NCI-H2081 (cell line): Measurements from ENCODE around the gene SDK2.

Experiments used
- DNase-seq, 2 experiments: peaks; one replicate each; lab custom pipeline; 2025; lab: John Stamatoyannopoulos, UW

The SDK2 gene

DNA sequence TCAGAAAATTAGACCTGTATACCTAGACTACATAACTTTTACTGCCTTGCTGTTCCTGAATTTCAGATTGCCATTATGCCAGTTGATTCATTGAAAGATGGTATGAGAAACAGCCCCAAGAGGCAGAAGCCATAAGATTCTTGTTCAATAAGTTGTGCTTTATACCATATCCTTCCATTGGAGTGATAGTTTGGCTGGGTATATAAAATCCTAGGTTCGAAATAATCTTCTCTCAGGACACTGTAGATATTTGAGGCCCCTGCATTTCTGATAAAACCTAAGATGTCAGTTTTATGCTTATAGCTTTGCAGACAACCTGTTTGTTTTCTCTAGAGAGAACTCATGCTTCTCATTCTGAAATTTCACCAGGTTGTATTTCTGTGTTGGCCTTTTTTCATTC lies 9.6 kb upstream of the SDK2 start:
- DNase-seq = no peak

DNA sequence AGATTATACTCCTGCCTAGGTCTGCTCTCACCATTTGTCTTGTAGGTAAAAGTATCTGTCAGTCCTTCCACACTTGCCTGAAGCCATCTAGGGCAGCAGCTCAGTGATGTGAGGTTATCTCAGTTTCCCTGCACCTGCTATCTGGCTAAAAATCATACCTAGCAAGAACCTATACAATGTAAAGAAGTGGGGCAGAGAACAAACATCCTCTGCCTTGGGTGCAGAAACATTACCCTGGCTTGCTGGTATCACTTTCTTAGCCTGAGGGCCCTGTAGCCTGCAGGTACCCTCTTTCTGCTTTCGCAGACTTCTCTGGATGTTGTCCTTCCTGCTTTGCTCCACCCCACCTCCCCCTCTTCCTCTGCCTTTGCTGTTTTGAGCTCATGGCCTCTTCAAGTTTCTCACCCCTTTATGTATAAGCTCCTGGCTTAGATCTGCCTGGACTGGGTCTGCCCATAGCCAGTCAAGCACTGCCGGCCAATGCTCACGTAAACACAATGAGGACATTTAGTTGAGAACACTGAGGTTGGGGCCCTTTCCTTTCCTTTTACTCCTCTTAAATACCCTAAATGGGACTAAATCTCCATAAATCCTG lies 8.7 kb upstream of the SDK2 start:
- no peak for DNase-seq

DNA sequence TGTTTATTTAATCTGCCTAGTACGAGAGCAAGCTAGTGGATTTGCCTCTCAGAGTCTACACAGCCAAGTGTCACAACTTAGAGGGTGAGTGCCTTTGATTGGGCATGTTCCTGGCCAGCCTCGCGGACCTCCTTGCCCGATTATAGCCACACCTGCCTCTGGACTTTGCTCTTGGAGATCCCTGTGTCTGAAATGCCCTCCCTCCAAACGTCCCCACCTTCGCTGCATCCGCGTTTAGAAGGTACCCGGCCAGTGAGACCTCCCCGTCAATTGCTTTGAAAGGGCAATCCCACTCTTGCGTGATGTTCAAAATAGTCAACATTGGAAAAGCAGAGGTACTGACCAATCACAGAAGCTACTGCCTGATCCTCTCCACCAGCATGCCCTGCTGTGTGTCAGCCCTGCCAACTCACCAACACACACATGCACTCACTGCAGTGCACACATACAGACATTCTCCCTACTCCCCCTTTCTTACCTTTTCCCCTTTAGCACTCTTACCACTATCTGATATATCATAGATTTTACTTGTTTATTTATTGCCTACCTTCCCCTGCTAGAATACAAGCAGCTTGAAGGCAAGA lies 6.5 kb upstream of the SDK2 start:
- DNase-seq = no peak

DNA sequence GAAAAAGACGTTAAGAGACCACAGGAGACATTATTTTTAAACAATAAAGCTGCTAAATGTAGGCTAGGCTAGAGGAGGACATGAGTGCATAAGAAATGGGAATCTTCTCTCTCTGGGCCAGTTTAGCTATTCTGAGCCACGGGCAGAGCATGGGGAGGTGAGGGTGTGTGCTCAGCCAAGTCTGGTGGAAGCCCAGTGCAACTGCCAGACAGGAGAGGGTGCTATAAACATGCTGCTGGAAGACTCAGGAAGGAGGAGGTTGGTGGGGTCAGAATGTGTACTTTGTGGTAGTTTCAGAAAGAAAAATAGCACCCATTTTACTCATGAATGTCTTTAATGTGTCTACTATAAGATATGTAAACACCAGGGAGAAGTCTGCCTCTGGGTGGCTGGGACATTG lies 5.9 kb upstream of the SDK2 start:
- DNase-seq = peak; percentile 48 to 67

DNA sequence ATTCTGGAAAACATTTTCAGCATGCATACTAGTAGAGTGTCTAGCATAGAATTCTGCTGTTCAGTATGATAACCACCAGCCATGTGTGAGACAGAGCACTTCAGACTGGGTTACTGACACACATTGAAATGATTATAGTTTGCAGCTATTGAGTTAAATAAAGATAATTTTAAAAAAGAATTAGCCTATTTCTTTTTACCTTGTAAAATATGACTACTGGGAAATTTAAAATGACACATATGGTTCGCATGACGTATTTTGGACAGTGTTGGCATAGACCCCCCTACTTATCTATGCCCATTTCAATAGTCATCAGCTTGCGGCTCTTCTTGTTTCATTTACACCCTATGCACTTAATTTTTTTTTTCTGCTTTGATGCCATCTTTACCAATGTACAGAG lies 4.7 kb upstream of the SDK2 start:
- DNase-seq = no peak

DNA sequence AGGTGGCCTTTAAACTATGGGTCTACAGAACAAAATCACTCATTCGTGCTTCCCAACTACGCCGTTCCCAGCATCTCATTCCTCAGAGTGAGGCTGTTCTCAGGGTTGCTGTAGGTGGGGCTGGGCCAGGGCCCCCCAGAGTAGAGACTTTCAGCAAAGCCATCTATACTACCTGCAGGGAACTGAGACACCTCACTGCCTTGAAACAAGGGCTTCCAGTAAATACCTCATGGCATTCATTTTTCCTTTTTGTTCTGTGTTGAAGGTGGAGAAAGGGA lies 4.2 kb upstream of the SDK2 start:
- DNase-seq = no peak

DNA sequence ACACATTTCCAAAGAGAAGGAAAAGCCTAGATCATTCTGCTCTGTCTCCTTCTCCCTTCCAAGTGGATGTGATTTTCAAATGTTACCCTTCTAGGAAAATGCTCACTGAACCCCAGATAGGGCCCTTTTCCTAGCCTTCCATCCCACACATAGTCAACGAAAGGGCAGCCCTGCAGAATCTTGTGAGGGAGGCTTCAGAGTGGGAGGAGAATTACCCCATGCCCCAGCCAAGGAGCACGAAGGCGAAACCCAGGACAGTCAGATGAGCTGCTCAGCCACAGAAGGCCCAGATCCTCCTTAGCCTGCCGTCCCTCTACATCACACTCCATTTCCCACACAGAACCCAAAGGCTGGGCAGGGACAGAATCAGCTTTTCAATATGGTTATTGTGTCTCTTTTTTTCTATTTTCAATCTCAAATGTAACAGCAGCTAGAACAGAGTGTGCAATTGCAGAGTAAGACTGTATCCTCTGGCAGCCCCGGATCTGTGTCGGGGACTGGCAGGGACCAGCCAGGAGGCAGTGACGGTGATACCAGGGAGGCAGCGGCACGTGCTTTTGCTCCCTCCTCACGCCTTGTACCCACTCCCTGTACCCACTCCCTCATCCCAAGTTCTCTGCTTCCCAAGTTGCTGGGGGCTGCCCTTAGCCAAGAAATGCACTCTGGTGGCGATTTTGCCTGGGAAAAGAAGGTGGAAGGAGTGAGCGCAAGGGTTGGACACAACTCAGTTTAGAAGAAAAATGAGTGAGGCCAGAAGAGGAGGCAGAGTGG lies 3.7 kb upstream of the SDK2 start:
- no peak for DNase-seq

DNA sequence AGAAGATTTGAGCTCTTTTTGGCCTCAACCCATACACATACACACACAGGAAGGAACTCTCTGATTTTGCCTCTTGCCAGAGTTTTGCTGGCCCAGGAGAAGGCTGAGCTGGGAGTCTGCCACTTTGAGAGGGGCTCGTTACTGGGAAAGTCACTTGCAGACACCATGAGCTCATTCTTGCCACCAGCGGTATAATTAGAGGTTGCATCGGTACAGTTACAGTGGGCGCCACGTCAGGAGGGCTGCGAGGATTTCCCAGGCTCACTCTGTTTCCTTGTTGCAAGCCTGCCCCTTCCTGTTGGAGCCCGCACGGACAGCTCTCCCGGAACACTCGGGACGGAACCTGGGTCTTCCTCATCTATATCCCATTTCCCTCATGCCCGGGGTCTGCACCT lies 3.1 kb upstream of the SDK2 start:
- DNase-seq = no peak

DNA sequence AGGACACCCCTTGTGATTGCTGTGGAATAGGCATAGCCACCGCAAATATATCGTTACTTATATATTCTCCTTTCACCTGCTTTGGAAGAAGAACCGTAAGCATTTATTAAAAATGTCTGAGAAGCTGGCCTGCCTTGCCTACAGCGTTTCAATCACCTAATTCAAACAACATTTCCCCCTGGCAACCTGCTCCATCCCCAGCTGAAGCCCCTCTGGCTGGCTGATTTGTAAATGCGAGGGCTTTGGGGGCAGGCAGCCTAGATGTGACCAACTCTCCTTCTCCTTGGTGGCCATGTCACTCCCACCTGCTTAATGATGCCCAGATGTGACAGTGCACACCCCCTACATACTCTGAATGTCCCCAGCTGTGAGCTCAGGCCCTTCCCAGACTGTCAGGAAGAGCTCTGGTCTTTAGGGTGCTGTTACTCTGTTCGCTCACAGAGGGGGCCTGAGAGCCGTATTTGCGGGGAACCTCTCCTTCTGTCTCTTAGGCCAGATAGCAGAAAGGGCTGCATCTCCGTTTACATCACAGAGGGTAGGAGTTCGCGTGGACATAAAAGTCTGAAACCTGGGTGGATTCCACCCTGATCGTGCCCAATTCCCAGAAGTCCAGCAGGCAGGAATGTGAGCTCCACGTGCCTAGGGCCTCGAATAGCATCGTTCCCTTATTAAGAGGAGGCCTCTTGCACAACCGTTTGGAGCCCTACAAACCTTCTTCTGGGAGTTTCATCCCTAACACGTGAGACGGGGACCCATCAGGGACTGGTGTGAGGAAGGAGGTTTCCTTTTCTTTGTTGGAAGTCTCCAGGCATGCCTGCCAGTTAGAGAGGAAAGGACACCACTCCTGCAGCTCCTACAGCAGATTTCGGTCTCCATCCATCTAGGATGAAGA lies 2.4 kb upstream of the SDK2 start:
- peak; percentile 3 to 40 for DNase-seq

DNA sequence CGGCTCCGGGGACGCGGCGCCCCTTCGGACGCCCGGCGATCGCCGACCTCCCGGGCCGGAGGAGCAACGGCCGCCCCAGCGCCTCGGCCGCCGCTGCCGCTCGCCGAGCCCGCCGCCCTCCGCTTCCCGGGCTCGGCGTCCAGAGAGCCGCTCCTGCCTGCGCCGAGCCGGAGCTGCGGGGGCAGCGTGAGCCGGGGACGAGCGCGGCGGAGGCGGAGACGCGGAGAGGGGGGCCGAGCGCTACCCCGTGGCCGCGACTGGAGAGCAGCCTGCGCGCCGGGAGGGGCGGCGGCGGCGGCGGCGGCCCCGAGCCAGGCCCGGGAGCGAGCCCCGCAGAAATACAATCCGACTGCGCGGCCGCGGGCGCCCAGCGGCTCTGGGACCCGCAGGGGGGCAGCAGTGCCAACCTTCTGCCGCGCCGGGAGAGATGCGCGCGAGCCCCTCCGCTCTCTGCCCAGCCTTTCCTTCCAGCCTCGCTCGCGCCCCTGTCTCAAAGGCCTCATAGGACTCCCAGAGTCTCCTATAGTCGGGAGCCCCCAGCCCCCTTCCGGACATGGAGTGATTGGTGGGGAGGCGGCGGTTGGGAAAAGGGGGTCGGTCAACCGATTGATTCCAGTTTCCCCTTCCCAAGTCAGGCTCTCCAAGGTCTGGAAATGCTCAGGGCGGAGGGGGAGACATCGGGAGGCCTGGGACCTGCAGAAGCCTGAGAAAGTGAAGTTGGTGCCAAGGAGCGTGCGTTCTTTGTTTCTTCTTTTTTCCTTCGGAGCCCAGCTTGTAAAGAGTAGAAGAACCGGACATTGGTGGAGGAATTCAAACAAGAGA lies 1.0 kb upstream of the SDK2 start:
- DNase-seq = peak; percentile 82

DNA sequence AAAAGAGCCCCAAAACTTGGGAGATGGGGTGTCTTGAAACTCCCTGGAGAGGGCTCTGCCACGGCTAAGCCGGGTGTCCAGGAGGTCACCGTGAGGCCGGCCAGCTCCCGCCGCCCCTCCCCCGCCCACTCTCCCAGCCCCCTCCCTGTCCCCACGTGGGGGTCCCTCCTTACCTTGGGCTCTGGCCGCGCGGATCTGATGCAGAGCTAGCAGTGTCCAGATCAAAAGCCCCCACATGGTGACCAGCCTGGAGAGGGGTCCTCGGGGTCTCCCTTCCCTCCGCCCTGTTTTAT lies 447 bp downstream of the SDK2 start:
- DNase-seq = no peak

DNA sequence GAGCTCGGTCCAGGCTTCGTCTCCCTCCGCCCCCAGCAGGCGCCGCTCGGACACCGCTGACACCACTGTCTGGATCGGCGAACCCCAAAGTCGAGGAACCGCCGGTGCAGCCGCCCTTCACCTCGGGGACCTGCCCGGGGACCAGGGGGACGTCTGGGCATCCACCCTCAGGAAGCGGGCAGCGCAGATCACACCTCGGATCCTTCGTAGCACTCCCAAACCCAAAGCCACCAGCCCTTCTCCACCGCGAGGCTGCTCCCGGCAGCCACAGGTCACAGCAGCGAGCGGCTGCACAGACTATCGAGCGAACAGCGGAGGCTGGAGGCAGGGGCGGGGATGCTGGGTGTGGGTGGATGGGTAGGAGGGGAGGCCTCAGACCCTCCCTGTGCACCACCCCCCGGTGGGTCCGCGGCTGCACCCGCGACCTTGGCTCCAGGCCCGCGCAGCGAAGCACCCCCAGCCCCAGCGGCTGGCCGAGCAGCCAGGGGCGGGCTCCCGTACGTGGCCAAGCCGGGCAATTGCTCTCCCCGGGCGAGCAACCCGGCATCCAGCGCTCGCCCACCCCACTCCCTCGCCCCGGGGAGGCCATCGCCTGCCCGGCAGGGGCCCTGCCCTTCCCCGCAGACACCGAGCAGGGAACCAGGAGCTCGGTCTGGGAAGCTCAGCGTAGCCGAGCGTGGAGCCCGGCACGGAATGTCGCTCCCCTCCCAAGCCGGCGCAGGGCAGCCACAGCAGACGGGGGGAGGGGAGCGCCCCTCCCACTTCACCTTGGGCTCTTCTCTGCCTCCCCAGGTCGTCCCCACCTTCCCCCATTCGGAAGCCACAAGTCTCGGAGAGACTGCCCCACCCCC lies 1.0 kb downstream of the SDK2 start:
- DNase-seq = peak; percentile 37 to 73

DNA sequence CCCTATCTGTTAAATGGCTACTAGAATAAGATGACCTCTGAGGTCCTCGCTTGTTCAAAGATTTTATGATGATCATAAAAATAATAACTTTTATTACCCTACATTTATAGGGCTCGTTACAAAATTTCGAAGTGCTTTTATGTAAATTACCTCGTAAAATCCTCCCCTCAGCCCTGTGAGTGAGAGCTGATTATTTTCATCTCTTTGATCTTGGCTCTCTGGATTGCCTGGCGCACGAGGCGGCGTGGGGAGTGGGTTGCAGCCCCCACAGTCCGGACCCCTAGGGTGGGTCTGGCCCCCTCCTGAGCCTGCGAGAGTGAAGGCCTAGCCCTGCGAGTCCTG lies 1.6 kb downstream of the SDK2 start:
- no peak for DNase-seq

DNA sequence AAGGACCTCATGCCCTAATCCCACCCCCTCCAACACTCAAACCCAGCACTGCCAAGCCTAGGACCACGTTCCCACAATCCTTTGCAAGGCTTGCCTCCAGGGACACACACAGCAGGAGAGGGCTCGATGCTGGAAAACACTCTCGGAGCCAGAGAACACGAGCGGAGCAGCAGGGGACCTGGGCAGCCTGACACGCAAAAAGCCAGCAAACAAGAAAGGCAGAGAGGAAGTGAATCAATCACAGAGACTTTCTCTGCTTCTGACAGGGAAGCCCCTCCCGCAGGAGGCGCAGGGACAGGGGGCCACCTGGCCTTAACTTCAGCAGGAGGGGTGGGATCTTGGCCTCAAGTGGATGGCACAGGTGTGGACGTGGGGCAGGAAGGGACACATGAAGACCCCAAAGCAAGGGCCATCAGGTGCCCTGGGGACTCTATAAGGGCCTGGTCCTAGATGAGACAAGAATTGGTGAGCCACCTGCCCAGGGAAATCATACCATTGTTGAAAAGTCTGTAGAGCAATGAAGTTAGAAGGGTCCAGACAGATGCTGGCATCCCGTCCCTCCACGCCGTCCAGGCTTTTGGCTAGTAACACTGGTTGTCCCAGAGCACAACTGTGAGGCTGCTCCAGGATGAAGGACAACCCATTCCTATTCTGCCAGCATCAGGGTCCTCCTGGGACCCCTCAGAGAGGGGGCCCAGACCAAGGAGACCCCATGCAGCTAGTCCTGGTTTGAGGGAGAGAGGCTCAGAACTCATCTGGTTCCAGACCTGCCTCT lies 2.2 kb downstream of the SDK2 start:
- peak; percentile 72 to 88 for DNase-seq

DNA sequence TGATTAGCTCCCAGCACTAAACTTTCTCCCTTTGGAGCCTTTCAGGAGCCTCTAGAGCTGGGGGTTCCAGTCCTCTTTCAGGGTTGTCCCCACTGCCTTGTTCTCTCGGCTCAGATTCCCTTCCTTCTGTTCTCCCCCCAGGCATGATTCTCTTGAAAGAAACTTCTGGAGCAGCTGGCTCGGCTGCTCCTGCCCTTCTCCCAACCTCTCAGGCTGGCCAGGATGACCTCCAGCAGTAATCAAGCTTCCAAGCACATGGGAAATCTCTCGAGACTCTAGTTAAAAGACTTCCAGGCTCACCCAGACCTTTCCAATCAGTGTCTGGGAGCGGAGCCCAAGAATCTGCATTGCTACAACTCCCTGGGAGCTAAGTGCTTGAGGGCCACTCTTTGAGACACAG lies 3.6 kb downstream of the SDK2 start:
- peak in 1 of 2 experiments; percentile 23 for DNase-seq

DNA sequence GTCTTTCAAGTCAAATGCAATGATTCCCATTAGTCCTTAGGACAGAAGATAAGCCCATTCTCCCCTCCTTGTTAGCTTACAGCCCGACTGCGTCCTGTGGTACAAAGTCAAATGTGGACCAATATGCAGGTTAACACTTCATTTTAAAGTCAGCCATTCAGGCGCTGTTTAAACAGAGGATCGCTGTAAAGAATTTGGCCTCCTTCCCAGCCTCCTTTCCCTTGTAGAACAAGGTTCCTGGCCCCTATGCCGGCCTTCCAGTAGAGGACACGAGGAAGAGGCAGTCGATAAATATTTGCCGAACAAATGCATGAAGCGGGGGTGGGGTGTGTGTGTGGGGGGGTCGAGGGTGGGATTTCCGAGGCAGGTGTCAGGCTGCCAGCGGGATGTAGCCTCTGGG lies 4.3 kb downstream of the SDK2 start:
- peak; percentile 59 to 88 for DNase-seq

DNA sequence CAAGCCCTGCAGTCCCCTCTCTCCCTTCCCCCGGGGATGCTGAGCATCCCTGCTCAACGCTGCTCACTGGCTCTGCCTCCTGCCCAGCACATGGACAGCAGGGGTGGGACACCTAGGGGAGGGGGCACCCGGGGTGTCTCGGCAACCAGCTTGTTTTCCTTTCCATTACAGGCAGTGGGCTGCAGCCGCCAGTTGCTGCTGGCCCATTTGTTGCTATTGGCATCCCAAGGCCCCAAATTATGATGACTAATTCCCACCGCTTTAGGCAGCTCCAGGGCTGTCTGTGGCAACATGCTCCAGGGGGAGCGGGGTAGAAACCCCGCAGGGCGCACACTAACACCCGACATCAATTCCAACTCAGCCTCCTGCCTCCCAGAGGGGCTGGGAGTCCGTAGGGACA lies 4.9 kb downstream of the SDK2 start:
- DNase-seq = peak; percentile 74 to 90

DNA sequence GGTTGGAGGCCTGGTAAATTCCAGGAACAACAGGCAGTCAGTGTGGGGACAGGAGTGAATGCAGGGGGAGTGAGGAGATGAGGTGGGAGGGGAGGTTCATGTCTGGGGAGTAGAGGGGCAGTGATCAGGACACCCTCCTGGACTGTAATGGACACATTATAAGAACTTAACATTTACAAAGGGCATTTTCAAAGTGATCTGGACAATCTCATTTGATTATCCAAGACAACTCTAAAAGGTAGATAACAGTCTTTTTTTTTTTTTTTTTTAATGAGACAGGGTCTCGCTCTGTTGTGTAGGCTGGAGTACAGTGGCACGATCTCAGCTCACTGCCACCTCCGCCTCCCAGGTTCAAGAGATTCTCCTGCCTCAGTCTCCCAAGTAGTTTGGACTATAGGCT lies 5.7 kb downstream of the SDK2 start:
- no peak for DNase-seq

DNA sequence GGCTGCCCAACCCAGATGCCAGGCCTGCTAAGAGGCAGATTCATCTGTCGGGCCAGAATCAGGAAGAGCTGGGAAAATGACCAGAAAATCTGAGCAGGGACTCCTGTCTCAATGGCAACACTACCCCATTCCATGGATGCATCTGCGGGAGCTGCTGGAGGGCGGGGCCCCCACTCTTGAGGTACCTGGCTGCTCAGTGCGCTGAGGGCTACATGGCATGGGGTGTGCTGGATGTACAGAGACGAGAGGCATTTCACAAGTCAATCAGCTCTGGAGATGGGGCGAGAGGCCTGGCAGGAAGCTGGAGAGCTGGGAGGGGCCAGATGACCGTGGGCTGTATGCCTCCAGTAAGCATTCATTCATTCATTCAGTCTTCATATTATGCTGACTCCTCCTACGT lies 6.4 kb downstream of the SDK2 start:
- no peak for DNase-seq

DNA sequence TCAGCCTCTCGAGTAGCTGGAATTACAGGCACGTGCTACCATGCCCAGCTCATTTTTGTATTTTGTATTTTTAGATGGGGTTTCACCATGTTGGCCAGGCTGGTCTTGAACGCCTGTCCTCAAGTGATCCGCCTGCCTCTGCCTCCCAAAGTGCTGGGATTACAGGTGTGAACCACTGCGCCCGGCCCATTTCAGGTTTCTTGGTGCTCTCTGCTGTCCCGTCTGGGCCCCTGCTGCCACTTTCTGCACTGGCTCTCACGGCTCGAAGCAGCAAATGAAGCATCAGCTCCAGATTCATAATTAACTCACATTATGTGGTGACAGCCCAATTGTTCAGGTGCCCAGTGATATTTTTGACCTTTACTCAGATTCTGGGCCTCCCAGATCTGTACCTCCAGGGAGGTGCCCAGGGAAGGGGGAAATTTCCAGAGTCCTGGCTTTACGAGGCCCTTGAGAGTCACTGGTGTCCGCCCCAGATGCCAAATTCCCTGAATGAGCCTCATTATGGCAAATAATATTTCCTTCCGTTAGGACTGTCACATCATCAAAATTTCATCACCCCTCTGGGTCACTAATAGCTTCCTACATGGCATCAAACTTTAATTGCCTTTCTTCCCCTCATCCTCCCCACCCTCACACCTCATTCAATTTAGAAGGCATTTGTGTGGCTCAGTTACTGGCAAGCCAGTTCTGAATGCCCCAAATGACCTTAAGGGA lies 9.0 kb downstream of the SDK2 start:
- no peak for DNase-seq
